ENCODE results near the gene C1orf159.
A peak's percentile ranks its signal among the peaks of the same experiment; 100 is the strongest.
"Not testable (repeated sequence)": the region's sequence is repeated elsewhere in the genome, so short reads cannot be mapped to it uniquely, and the experiment has no call there.

Gene C1orf159

DNA sequence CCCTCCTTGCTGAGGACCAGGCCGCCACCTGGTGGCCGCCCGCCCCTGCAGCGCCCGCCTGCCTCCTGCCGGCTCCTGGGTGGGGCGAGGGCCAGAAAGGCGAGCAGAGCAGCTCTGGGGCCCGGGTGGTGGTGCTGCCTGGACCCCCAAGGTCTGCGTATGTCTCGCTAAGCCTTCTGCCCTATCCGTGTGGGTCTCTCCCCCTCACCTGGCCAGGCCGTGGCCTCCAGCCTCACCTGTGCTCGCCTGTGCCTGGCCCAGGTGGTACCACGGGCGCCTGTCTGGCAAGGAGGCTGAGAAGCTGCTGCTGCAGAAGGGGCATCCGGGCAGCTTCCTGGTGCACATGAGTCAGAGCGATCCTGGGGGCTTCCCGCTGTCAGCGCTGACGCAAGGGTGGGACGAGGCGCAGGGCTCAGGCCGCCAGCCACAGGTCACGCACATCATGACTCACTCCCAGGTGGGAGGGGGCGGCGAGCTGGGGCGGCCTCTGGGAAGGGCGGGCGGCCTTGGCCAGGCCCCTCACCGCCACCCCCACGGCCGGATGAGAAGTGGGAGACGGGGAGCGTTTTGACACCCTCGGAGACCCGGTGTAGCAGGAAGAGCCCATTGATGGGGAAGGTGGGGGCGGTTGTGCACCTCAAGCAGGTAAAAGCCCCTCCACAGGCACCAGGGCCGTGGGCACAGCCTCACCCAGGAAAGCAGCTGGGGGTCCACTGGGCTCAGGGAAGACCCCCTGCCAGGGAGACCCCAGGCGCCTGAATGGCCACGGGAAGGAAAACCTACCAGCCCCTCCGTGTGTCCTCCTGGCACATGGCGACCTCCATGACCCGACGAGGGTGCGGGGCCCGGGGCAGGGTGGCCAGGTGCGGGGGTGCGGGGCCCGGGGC is 51.7 kb downstream of the C1orf159 start:
- DNase-seq, result peak; percentile 91

DNA sequence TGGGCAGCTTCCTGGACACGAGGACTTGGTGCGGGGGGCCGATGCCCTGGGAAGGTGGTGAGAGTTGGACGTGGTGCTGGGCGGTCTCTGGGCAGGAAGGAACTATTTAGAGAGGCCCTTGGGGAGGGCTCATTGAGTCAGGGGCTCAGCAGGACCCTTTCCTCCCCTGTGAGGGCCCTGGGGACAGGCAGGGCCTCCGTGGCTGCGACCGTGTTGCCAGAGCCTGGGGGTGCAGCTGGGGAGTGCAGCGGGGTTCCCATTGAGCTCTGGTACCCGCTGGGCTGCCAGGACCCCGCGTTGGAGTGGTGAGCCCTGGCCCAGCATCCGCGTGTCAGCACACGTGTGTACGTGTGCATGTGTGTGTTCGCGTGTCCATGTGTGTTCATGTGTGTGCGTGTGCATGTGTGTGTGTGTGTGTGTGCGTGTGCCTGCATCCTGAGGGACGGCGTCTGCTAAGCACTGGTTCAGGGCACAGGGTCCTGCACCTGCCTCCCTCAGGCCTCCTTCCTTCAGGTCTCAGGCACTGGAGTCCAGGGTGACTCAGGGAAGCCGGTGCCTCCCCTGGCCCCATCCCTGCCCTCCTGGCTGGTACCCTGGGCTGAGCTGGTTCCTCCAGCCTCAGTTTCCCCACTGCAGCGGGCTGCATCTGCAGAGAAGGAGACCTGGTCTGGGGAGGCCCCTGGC is 52.5 kb downstream of the C1orf159 start:
- DNase-seq, result no peak

DNA sequence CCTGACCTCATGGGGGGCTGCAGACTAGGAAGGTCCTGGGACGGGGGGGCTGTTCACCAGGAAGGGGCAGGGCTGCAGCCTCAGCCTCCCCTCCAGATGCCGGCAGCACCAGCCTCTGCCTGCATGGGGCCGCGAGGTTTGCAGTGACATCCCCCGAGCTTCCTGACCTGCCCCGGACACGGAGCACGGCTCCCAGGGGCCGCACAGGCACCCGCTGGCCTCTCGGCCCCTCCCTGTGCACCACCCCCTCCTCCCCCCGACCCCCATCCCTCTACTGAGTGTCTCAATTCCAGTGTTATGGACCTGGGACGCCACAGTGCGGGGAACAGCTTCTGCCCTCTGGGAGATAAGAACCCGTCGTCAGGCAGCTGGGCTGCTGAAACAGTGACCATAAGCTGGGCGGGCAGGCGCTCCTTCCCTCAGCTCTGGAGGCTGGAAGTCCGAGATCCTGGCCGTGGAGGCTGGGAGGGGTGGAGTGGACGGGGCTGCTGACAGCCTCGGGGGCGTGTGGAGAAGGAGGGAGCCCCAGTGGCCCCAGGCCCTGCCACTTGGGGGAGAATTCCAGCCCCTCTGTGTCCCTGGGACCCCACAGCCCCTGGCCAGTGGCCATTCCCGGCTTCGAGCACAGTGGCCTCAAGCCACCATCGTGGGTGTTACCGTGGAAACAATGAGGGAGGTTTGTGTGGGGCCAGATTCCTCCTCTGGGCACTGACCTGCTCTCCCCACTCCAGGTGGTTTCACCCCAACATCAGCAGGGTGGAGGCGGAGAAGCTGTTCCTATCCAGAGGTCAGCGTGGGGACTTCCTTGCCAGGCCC is 53.3 kb downstream of the C1orf159 start:
- DNase-seq, result no peak

GRCh38 chr1:1061682-1062345 is 54.1 kb downstream of the C1orf159 start:
- no peak for DNase-seq

- DNase-seq, result no peak
Observed at GRCh38 chr1:1060281-1061000, 55.4 kb downstream of the C1orf159 start.

DNA sequence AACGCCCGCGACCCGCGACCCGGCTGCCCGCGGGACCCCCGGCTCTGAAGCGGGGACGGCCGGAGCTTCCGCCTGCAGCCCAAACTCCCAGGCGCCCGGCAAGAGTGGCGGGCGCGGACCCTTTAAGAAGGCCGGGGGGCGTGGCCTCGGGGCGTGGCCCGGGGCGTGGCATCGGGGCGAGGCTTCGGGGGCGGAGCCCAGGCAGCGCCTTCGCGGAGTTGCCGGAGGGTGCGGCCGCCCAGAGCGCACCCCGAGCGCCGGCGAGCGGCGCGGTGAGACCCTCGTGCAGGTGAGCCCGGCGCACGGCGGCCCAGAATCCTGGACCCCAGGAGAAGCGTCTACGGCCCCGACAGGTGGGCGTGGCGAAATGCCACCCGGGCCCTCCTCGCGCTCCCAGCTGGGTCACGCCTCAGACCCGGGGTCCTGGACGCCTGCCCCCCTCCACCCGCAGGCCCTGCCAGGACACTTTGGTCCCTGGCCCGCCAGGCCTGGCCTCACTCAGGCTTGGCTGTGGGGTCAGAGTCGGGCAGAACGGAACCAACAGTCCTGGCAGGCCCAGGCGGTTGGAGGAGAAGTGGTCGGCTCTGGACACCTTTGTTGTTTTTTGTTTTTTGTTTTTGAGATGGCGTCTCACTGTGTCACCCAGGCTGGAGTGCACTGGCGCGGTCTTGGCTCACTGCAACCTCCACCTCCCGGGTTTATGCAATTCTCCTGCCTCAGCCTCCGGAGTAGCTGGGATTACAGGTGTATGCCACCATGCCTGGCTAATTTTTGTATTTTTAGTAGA is 56.2 kb downstream of the C1orf159 start:
- DNase-seq, result peak; percentile 79

DNA sequence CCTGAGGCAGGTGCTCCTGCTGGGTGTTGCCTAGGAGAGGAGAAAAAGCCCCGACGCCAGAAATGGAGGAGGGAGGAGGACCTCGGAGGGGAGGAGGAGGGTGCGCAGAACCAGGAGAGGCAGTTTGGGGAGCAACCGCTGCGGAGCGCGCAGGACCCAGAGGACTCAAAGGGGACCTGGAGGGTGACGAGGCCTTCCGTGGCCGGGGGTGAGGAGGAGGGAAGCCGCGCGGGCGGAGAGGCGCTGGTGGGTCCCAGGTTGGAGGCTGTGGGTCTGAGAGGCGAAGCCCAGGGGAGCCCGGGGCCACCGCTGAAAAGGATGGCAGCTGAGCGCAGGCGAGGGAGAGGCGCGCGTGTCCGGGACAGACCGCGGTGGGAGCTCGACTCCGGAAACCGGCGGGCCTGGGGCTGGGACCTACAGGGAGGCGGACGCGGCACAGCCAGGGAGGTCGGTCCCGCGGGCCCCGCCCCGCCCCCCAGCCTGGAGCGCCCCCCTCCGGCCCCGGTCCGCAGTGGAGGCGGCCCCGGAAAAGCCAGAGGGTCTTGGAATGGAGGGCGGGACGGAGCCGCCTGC is 56.9 kb downstream of the C1orf159 start:
- no peak for DNase-seq

DNA sequence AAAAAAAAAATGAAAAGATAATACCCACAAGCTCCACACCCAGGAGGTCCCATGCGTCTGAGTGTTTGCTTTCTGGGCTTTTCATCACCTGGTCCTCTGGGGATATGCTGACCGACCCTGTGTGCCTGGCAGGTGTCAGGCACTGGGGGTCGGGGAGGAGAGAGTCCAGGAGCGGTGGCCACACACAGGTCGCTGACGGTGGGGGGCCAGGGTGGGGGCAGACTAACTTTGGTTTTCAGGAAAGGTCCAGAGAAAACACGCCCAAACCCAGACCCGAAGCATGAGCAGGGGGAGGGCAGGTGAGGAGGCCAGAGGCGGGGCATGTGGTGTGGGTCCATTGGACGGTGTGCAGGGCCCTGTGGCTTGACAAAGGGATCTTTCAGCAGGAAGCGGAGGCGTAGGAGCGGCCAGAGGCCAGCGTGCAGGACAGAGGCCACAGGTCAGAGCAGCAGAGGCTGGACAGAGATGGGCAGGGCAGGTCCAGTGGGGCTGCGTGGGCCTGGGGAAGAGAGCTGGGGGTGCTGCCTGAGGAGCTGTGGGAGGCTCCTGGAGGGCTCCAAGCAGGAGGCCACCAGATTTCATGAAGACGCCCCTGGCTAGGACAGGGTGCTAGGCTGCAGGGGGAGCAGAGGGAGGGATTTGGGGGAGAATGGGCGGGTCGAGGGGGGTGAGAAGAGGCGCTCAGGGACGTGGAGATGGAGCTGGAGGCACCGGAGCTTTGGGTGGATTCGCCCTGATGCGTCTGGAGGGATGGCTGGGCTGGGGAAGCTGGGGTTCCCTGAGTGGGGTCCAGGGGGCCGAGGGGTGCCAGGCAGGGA is 57.6 kb downstream of the C1orf159 start:
- DNase-seq, result no peak

DNA sequence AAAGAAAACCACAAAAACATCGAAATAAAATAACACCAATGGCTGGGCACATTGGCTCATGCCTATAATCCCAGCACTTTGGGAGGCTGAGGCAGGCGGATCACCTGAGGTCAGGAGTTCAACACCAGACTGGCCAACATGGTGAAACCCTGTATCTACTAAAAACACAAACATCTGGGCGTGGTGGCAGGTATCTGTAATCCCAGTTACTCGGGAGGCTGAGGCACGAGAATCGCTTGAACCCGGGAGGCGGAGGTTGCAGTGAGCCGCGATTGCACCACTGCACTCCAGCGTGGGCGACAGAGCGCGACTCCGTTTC is 58.2 kb downstream of the C1orf159 start:
- not testable (repeated sequence) for DNase-seq

DNA sequence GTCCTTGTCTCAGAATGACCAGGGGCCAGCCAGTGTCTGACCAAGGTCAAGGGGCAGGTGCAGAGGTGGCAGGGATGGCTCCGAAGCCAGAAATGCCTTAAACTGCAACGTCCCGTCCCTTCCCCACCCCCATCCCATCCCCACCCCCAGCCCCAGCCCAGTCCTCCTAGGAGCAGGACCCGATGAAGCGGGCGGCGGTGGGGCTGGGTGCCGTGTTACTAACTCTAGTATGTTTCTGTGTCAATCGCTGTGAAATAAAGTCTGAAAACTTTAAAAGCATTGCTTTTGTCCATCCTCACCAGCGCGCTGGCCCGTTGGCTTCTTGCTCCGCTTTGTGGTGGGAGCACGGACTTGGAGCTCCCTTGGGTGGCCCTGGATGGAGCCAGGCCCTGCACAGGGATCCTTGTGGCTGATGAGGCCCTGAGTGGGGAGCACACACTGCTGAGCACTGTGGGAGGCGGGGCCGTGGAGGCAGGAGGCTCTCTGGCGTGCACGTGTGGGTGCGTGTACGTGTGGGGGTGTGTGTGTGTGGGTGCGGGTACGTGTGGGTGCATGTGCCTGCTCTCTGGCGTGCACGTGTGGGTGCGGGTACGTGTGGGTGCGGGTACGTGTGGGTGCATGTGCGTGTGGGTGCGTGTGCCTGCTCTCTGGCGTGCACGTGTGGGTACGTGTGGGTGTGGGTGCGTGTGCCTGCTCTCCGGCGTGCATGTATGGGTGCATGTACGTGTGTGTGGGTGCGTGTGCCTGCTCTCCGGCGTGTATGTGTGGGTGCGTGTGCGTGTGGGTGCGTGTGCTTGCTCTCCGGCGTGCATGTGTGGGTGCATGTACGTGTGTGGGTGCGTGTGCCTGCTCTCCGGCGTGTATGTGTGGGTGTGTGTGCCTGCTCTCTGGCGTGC is 59.8 kb downstream of the C1orf159 start:
- DNase-seq, result no peak

DNA sequence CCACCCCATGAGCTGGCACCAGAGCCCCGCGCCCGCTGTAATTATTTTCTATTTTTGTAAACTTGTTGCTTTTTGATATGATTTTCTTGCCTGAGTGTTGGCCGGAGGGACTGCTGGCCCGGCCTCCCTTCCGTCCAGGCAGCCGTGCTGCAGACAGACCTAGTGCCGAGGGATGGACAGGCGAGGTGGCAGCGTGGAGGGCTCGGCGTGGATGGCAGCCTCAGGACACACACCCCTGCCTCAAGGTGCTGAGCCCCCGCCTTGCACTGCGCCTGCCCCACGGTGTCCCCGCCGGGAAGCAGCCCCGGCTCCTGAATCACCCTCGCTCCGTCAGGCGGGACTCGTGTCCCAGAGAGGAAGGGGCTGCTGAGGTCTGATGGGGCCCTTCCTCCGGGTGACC is 60.9 kb downstream of the C1orf159 start:
- no peak for DNase-seq

- DNase-seq, result no peak
Observed at GRCh38 chr1:1054099-1054700, 61.7 kb downstream of the C1orf159 start.

DNA sequence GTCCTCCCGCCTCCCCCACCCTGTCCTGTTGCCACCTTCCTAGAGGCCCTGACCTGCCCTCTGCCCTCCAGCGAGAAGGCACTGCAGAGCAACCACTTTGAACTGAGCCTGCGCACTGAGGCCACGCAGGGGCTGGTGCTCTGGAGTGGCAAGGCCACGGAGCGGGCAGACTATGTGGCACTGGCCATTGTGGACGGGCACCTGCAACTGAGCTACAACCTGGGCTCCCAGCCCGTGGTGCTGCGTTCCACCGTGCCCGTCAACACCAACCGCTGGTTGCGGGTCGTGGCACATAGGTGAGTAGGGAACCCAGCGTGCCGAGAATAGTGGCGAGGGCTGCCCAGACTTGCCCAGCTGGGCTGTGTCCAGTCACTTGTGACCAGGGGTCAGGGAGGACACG is 62.2 kb downstream of the C1orf159 start:
- no peak for DNase-seq

DNA sequence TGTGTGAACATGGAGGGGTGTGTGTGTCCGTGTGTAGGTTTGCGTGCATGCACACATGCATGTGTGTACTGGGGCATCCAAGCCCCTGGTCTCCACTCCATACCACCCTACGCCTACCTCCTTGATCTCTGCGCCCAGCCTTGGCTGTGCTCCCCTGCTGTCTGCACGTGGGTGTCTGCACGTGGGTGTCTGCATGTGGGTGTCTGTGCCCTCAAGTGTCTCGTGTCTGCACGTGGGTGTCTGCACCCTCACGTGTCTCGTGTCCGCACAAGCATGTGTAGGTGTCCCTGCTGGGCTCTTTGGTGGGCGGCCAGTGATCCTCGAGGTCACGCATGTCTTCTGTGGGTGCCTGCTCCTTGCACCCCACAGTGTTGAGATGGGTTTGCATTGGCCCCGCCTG is 62.9 kb downstream of the C1orf159 start:
- DNase-seq, result no peak

DNA sequence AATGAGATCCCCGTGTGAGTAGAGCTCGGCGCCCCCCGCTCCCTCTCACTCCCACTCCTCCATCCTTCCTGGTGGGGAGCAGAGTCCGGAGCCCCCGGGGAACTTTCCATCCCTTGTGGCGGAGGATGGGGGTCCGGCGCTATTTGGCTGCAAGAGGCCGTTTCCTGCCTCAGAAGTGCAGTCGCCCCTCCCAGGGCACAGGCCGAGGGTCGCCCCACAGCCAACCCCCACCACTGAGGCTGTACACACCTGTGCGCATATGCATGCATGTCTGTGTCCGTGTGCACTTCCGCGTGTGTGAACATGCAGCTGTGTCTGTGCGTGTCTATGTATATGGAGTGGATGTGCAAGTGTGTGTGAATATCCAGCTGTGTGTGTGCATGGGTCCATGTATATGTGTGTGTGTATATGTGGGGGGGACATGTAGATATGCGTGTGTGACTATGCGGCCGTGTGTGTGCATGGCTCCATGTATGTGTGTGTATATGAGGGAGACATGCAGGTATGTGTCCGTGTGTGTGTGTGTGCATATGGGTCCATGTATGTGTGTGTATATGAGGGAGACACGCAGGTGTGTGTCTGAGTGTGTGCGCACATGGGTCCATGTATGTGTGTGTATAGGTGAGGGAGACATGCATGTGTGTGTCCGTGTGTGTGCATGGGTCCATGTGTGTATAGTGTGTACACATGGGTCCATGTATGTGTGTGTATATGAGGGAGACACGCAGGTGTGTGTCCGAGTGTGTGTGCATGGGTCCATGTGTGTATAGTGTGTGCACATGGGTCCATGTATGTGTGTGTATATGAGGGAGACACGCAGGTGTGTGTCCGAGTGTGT is 63.7 kb downstream of the C1orf159 start:
- no peak for DNase-seq

- DNase-seq, result no peak
Observed at GRCh38 chr1:1051127-1051810, 64.6 kb downstream of the C1orf159 start.

- no peak for DNase-seq
Observed at GRCh38 chr1:1050577-1051052, 65.3 kb downstream of the C1orf159 start.

All from stimulated activated naive CD4-positive, alpha-beta T cell treated with Interleukin-2 at 50 U/mL for 16 hours (primary cell).